Fibroblast of skin of scalp (primary cell): ENCODE results near the gene CALR3.
"Not testable (repeated sequence)": the region's sequence is repeated elsewhere in the genome, so short reads cannot be mapped to it uniquely, and the experiment has no call there.

ENCODE experiments used
- DNase-seq: peaks from one replicate; pipeline ENCODE4 v3.0.0-alpha.2; 2013

CALR3 gene

GRCh38 chr19:16524991-16525734 is 29.2 kb upstream of the CALR3 start:
- no peak for DNase-seq

DNA sequence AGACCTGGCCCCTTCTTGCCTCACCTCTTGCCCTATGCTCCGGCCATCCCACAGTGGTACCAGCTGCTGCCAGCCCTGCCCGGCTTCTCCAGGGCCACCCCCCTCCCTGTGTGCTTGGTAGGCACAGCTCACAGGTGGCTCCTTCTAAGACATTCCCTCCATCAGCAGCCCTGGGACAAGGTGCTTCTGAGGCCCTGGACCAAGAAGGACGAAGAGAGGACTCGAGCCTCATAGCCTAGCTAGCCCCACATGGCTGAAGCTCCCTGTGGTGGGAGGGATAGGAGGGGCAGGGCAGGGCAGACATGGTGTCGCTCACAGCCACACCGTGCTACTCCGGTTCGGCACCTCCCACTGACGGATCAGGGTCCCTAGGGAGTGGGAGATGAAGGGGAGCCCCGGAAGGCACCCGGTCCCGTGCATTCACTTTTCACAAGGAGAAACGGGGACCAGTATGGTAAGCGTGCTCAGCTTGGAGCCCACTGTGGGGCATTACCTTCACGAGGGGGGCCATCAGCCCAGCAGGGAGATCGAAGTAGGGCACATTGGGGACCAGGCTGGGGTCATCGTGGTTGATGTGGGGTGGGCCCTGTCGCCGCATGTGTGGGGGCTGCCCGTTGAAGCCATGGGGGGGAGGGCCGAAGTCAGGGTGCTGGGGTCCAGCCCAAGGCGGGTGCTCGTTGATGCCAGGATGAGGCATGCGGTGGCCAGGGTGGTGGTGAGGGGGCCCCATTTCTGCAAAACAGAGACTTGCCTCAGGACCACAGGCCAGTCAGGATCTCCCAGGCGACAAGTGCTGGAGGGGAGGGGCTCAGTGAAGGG is 26.8 kb upstream of the CALR3 start:
- no peak for DNase-seq

GRCh38 chr19:16521715-16522289 is 25.8 kb upstream of the CALR3 start:
- no peak for DNase-seq

GRCh38 chr19:16520986-16521624 is 25.1 kb upstream of the CALR3 start:
- no peak for DNase-seq

DNA sequence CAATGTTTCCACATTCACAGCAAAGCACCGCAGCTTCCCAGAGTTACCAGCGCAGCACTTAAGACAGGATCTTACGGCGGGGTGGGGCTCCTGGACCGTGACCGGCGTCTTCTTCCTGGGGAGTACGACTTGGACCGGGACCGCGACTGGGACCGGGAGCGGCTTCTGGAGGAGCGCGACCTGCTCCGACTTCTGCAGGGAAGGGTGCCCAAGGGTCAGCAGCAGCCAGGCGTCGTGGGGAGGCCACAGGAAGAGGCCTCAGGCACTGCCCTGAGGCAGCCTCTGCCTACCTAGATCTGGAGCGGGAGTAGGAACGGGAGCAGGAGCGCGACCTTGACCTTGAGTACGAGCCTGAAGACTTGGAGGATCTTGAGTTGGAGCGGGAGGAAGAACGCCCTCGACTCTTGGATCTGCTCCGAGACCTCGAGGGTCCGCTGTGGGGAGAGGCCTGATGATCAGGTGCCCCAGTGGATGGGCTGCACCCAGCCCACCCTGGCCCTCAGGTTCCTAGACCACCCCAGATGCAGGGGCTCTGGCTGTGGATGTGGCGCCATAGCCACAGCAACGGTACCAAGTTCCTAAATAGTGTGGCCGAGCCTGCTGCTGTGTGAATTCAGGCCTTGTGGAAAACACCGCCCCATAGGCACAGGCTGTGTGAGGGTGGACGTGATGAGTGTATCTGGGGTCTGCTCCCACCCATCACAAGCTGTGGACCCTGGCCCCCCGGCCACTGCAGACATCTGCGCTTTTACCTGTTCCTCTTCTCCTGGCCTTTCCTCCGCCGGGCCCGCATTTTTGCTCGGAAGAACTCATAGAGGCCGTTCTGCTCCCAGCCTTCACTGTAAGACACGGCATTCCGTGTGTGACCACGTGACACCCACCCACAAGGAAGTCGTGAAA is 24.4 kb upstream of the CALR3 start:
- DNase-seq, result no peak

- no peak for DNase-seq
Observed at GRCh38 chr19:16519230-16519687, 23.3 kb upstream of the CALR3 start.

DNA sequence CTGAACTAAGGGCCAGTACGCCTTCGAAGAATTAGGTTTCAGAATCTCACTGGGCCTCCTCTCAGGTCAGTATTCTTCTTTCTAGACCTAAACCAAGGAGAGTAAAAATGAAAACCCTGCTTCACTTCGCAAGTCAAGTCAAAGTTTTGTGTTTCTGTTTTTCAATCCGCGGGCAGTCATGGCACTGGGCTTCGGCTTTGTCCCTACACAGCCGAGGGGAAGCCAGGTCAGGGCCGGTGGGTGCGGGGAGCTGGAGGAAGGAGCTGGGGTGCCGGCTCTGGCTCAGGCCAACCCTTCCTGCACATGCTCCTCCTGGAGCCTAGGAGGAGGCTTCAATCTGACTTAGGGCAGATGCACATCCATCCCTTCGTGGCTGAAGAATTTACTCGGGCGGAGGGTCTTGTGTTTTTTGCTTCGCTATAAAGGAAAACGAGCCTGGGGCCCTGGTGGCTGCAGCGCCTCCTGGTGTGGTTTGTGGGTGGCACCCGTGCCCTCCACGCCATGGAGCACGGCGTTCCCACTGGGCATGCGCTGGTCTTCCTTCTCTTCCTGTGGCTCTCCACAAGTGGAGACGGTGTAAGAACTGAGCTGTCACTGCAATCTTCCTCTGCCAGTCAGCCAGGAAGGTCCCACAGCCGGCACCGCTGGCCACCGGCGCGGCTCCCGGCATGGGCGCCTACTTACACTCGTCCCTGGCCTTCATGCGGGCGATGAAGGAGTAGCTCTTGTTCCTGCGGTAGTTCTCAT is 22.7 kb upstream of the CALR3 start:
- DNase-seq, result no peak

DNA sequence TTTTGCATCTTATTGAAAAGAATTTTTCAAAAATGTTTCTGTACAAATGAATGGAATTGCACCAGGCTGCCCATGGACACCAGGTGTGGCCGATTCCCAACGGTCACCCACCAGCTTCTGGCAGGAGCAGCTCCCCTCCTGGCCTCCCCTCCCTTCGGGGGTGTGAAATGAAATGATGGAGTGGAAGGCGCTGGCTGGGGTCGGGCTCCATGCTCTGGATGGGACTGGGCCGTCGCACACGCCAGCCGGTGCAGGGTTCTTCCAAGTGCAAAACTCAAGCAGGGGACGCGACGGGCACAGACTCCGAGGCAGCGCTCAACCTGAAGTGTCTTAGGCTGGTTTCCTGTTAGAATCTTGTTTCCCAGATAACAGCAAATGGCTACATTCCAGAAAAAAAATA is 22.1 kb upstream of the CALR3 start:
- DNase-seq, result no peak

DNA sequence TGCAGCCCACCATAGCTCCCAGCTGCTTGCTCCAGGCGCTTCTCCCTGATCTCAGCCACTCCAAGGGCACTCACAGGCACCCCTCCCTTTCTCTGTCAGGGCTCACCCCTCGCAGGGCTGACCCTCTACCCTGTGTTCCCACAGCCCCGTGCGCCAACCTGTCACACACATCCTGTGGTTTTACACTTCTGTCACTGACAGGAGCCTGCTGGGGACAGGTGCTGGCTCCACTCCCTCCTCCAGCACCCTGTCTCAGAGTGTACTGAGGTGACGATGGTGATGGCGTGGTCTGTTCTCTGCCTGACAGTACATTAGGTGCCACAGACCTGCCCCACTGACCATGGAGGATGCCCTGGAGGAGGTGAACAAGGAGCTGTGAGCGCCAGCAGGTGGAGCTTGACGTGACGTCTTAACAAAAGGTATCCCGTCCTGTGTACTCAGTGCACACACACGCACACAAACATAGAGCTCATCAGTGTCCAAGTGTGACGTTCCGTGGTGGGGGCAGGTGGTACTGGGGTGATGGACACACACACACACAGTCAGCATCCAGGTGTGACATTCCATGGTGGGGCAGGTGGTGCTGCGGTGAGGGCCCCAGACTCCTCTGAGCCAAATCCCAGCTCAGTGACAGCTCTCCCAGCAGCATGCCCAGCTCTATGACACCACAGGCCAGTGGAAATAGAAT is 21.1 kb upstream of the CALR3 start:
- DNase-seq, result no peak

GRCh38 chr19:16516381-16516780 is 20.4 kb upstream of the CALR3 start:
- DNase-seq, result no peak

DNA sequence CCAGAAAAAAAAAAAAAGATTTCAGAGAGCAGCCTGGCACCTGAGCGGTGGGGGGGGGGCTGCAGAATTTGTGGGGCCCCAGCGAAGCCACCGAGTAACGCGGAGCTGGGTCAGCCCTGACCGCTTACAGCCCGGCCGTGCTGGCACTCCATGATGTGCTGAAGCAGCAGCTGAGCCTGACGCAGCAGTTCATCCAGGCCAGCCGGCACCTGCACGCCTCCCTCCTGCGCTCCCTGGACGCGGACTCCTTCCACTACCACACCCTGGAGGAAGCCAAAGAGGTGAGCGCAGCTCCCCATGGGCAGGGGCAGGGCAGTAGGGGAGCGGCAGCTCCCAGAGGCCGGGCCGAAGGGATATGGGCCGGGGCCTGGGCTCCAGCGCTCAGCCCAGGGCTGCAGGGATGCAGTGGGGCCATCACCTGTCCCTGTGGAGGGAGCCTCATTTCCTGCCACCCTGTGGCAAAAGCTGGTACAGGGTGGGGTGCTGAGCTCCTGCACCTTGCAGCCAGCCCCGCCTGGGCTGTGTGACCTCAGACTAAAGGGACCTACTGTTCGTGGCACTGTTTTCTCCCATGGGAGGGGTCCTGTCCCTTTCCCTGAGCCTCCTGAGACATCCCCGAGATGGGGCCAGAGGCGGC is 18.5 kb upstream of the CALR3 start:
- DNase-seq, result no peak

DNA sequence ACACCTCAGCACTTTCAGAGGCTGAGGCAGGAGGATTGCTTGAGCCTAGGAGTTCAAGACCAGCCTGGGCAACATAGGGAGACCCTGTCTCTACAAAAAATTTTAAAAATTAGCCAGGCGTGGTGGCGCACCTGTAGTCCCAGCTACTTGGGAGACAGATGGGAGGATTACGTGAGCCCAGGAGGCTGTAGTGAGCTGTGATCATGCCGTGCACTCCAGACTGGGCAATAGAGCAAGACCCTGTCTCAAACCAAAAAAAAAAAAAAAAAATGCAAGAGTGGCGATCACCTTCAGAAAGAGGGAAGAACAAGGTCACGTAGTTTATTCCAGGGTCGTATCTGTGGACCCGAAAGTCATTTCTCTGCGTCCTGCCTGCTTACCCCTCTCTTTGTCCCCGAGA is 16.6 kb upstream of the CALR3 start:
- DNase-seq, result not testable (repeated sequence)

GRCh38 chr19:16509141-16510061 is 13.4 kb upstream of the CALR3 start:
- no peak for DNase-seq

- no peak for DNase-seq
Observed at GRCh38 chr19:16508546-16508945, 12.6 kb upstream of the CALR3 start.

- DNase-seq, result no peak
Observed at GRCh38 chr19:16506961-16507360, 11.0 kb upstream of the CALR3 start.

DNA sequence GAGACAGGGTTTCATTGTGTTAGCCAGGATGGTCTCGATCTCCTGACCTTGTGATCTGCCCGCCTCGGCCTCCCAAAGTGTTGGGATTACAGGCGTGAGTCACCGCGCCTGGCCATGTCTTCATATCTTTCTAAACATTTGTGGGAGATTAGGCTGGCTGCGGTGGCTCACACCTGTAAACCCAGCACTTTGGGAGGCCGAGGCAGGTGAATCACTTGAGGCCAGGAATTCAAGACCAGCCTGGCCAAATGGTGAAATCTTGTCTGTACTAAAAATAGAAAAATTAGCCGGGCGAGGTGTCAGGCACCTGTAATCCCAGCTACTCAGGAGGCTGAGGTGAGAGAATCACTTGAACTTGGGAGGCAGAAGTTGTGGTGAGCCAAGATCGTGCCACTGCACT is 10.2 kb upstream of the CALR3 start:
- DNase-seq, result not testable (repeated sequence)

GRCh38 chr19:16504271-16504670 is 8.3 kb upstream of the CALR3 start:
- no peak for DNase-seq

DNA sequence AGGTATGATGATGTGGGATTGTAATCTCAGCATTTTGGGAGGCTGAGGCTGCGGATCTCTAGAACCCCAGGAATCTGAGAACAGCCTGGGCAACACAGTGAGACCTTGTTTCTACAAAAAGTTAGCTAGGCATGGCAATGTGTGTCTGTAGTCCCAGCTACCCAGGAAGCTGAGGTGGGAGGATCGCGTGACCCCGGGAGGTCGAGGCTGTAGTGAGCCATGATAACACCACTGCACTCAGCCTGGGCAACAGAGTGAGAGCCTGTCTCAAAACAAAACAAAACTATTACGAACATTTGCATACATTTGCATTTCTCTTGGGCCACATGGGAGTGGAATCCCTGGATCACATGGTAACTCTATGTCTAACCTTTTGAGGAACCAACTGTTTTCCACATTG is 1.9 kb upstream of the CALR3 start:
- DNase-seq, result no peak

DNA sequence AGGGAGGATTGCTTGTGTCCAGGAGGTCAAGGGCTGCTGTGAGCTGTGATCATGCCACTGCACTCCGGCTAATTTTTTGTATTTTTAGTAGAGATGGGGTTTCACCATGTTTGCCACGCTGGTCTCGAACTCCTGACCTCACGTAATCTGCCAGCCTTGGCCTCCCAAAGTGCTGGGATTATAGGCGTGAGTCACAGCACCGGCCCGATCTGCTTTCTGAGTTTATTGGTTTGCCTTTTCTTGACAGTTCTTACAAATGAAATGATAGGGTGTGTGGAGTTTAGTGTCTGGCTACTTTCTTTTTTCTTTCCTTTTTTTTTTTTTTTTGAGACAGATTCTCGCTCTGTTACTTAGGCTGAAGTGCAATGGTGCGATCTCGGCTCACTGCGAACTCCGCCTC is 1.1 kb upstream of the CALR3 start:
- DNase-seq, result no peak
